K562 (cell line): Measurements from ENCODE around the gene ALDH9A1. TPM values are rescaled to one million over a fixed set of nuclear protein-coding genes. Genes with fewer than 3 reads are reported as not detected.

Source experiments
- ATAC-seq: fragments of 200-7000 bp; cut with Tn5 transposase; 3 replicates; pipeline ENCODE4 v1.9.1; 2020; ENCODE audit warnings: moderate library complexity
- BruUV-seq: library from RNA; stranded (reverse); fragments of 400-500 nt; replicated peaks from 2 replicates; lab custom pipeline; 2021; lab: Mats Ljungman, UMichigan
- CTCF ChIA-PET: fragments of 300-600 bp; formaldehyde crosslinking; extraction: SDS; loops from one replicate; lab custom pipeline; 2021; ENCODE audit warnings: low intra/inter-chr PET ratio; lab: Yijun Ruan, JAX
- POLR2A ChIA-PET: fragments of 300-600, 350-650 bp; sonication (Branson Sonifier 250); formaldehyde crosslinking; extraction: SDS; loops from one replicate; lab custom pipeline; 2021; ENCODE audit warnings: antibody characterized with exemption, inconsistent platforms; lab: Yijun Ruan, JAX
- DNase-seq, 4 experiments: peaks; one replicate each; pipeline versions ENCODE4 v3.0.0 to v3.0.0-alpha.2; 2011 to 2018; ENCODE audit warnings: low spot score in 3 of 4, mixed read lengths in 3 of 4; ENCODE audit errors: extremely low read depth in 1 of 4
- FAIRE-seq: peaks from 2 replicates; lab custom pipeline; 2011; peaks lifted over from hg19 to GRCh38; lab: Jason Lieb, UNC
- H2AFZ ChIP-seq: 2 replicates; pipeline ENCODE4 v1.6.0; 2011; ENCODE audit warnings: low read depth, low read length, control low read depth, inconsistent platforms
- H3K27ac ChIP-seq: fragments of 200-600 bp; 3 replicates; pipeline ENCODE4 v1.8.0; 2011; ENCODE audit warnings: low read depth, mild to moderate bottlenecking, control low read depth, inconsistent platforms, low read length, moderate library complexity, mixed read lengths; ENCODE audit errors: extremely low read depth
- H3K27me3 ChIP-seq, 2 experiments: fragments of 300-600 bp in 1 of 2; 2 replicates in 1 of 2; 3 replicates in 1 of 2; pipeline versions ENCODE4 v1.6.0 to v1.8.0; 2011; ENCODE audit warnings: inconsistent platforms in 2 of 2, low read length in 2 of 2, mild to moderate bottlenecking in 1 of 2, mixed read lengths in 1 of 2, moderate library complexity in 1 of 2; ENCODE audit not compliant: control insufficient read depth in 2 of 2, insufficient read depth in 2 of 2
- H3K36me3 ChIP-seq: fragments of 300-600 bp; 3 replicates; pipeline ENCODE4 v1.8.0; 2011; ENCODE audit warnings: mild to moderate bottlenecking, low read length, inconsistent platforms; ENCODE audit not compliant: control insufficient read depth, insufficient read depth
- H3K4me1 ChIP-seq, 2 experiments: fragments of 200-600 bp in 1 of 2; replicated peaks in 1 of 2; 2 replicates in 1 of 2; 3 replicates in 1 of 2; pipeline versions ENCODE4 v1.5.1 to v1.8.0; 2011; ENCODE audit warnings: inconsistent platforms in 2 of 2, low read length in 2 of 2, mild to moderate bottlenecking in 1 of 2, mixed read lengths in 1 of 2, moderate library complexity in 1 of 2; ENCODE audit not compliant: control insufficient read depth in 2 of 2, insufficient read depth in 2 of 2
- H3K4me2 ChIP-seq: 2 replicates; pipeline ENCODE4 v1.6.1; 2011; ENCODE audit warnings: low read length, control low read depth, inconsistent platforms, mixed read lengths; ENCODE audit not compliant: insufficient read depth
- H3K4me3 ChIP-seq: fragments of 200-600 bp; sonication (generic), shearing (Covaris generic); 2 replicates; pipeline ENCODE4 v1.5.1; 2016; ENCODE audit warnings: control low read depth, inconsistent platforms
- H3K79me2 ChIP-seq: fragments of 200-600 bp; 3 replicates; pipeline ENCODE4 v1.8.0; 2011; ENCODE audit warnings: low read length, inconsistent platforms; ENCODE audit not compliant: control insufficient read depth, insufficient read depth
- H3K9ac ChIP-seq, 2 experiments: 2 replicates each; pipeline versions ENCODE4 v1.6.0 to v1.6.1; 2011; ENCODE audit warnings: low read depth in 2 of 2, low read length in 2 of 2, control low read depth in 1 of 2, inconsistent platforms in 1 of 2, mild to moderate bottlenecking in 1 of 2, mixed read lengths in 1 of 2; ENCODE audit not compliant: insufficient read depth in 1 of 2
- H3K9me1 ChIP-seq: one replicate; pipeline ENCODE4 v1.6.0; 2011; ENCODE audit warnings: inconsistent platforms, mild to moderate bottlenecking, low read length, moderate library complexity; ENCODE audit not compliant: control insufficient read depth, insufficient read depth
- H3K9me3 ChIP-seq: replicated peaks from 2 replicates; pipeline ENCODE4 v1.5.1; 2011; ENCODE audit warnings: low read depth, low read length, inconsistent platforms; ENCODE audit not compliant: control insufficient read depth, insufficient read depth
- H4K20me1 ChIP-seq: replicated peaks from 2 replicates; pipeline ENCODE4 v1.6.1; 2011; ENCODE audit warnings: low read length, inconsistent platforms, mixed read lengths; ENCODE audit not compliant: control insufficient read depth, insufficient read depth
- BCL6 ChIP-seq: fragments of 250-450 bp; sonication (Bioruptor Pico); IDR thresholded peaks from 2 replicates; pipeline ENCODE4 v1.4.0; 2020
- BCOR ChIP-seq: fragments of 450-650 bp; IDR thresholded peaks from 2 replicates; pipeline ENCODE4 v1.6.1; 2016
- MAFG ChIP-seq: fragments of 450-650 bp; conservative IDR thresholded peaks from 2 replicates; pipeline ENCODE4 v1.6.1; 2016; ENCODE audit warnings: missing genetic modification characterization, missing compliant biosample characterization
- WGBS: fragments of 100-300 bp; shearing (Covaris generic); methylation state at CpG from one replicate; pipeline ENCODE4 v1.1.6; 2016; ENCODE audit warnings: low coverage, mixed read lengths; ENCODE audit not compliant: insufficient coverage; ENCODE audit errors: missing lambda C conversion rate; 5-methylcytosine and 5-hydroxymethylcytosine counted together
- in situ Hi-C: fragments of 300-500 bp; cut with MboI; formaldehyde crosslinking; loops from 4 replicates; pipeline ENCODE4 v1.15.0; 2018; ENCODE audit warnings: inconsistent platforms, mixed read lengths
- intact Hi-C: fragments of 100-400 bp; cut with micrococcal nuclease; formaldehyde crosslinking; loops from 2 replicates; pipeline ENCODE4 v1.14.2; 2022
- polyA plus RNA-seq, 8 experiments: library from polyadenylated mRNA; depleted of rRNA in 4 of 8; stranded (reverse) in 5 of 8; unstranded in 3 of 8; fragments of >200 nt; fragmentation: Nextera tagmentation in 2 of 8; fragmentation: Illumina TruSeq in 1 of 8; extraction: Ambion mirVana in 2 of 8; extraction: Trizol in 1 of 8; gene quantifications; 2 replicates each; pipeline versions ENCODE4 v1.2.1 to v1.2.3, GENCODE V29; 2011 to 2014; ENCODE audit warnings: inconsistent platforms in 1 of 8, missing spikeins in 1 of 8
- total RNA-seq, 7 experiments: library from RNA; depleted of rRNA in 6 of 7; stranded (reverse); fragments of >200 nt in 6 of 7; fragmentation: Illumina TruSeq in 2 of 7; extraction: Trizol in 2 of 7; gene quantifications; 2 replicates each; pipeline versions ENCODE4 v1.2.1 to v1.2.3, GENCODE V29; 2011 to 2021; ENCODE audit warnings: low replicate concordance in 1 of 7
- TF ChIP-seq, protein P1 (sequence below): fragments of 200-600 bp; sonication (generic); IDR thresholded peaks from one replicate; pipeline ENCODE4 v1.6.1; 2012; ENCODE audit warnings: mild to moderate bottlenecking, low read depth, low read length, inconsistent platforms

The ALDH9A1 gene
- total and polyA plus RNA-seq, 9 of the 15 experiments (the other 6 are each of a cell fraction or from before 2014, with no cell fraction given) = 26.5 to 54.3 (median 39.2) TPM

DNA sequence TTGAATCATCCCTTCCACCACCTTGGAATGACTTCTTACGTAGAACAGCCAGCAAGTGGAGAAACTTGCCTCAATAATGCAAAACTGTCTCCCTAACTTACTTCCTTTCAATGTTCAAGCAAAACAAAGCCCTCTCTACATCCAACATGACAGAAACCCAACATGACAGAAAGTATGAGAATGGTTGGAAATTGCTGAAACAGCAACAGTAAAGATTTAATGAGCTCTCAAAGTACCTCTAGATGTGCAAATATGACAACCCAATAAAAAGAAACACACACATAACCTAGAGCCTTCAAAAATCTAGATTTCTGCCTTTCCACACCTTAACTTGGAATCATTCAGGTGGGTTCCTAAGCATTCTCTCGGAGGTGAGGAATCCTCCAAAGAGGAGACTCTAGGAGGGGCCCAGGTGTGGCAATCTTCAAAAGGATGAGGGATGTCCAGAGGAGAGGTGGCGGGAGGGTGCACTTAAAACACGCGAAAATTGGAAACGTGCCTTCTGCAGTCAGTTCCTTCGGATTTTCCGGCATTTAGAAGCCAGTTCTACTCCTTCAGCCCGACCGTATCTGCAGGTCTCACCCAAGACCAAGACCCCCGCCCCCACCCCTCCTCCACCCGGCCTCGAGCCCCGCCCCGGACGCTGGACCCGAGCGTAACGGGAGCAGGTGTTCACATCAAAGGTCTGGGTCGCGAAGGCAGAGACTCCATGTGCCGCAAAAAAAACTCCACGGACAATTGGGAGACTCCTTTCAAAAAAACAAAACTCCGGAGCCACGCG, 68.3 kb downstream of the ALDH9A1 start:
- ATAC-seq = peak; percentile 4
- no peak for TF ChIP-seq BCOR
- TF ChIP-seq, protein P1, sequence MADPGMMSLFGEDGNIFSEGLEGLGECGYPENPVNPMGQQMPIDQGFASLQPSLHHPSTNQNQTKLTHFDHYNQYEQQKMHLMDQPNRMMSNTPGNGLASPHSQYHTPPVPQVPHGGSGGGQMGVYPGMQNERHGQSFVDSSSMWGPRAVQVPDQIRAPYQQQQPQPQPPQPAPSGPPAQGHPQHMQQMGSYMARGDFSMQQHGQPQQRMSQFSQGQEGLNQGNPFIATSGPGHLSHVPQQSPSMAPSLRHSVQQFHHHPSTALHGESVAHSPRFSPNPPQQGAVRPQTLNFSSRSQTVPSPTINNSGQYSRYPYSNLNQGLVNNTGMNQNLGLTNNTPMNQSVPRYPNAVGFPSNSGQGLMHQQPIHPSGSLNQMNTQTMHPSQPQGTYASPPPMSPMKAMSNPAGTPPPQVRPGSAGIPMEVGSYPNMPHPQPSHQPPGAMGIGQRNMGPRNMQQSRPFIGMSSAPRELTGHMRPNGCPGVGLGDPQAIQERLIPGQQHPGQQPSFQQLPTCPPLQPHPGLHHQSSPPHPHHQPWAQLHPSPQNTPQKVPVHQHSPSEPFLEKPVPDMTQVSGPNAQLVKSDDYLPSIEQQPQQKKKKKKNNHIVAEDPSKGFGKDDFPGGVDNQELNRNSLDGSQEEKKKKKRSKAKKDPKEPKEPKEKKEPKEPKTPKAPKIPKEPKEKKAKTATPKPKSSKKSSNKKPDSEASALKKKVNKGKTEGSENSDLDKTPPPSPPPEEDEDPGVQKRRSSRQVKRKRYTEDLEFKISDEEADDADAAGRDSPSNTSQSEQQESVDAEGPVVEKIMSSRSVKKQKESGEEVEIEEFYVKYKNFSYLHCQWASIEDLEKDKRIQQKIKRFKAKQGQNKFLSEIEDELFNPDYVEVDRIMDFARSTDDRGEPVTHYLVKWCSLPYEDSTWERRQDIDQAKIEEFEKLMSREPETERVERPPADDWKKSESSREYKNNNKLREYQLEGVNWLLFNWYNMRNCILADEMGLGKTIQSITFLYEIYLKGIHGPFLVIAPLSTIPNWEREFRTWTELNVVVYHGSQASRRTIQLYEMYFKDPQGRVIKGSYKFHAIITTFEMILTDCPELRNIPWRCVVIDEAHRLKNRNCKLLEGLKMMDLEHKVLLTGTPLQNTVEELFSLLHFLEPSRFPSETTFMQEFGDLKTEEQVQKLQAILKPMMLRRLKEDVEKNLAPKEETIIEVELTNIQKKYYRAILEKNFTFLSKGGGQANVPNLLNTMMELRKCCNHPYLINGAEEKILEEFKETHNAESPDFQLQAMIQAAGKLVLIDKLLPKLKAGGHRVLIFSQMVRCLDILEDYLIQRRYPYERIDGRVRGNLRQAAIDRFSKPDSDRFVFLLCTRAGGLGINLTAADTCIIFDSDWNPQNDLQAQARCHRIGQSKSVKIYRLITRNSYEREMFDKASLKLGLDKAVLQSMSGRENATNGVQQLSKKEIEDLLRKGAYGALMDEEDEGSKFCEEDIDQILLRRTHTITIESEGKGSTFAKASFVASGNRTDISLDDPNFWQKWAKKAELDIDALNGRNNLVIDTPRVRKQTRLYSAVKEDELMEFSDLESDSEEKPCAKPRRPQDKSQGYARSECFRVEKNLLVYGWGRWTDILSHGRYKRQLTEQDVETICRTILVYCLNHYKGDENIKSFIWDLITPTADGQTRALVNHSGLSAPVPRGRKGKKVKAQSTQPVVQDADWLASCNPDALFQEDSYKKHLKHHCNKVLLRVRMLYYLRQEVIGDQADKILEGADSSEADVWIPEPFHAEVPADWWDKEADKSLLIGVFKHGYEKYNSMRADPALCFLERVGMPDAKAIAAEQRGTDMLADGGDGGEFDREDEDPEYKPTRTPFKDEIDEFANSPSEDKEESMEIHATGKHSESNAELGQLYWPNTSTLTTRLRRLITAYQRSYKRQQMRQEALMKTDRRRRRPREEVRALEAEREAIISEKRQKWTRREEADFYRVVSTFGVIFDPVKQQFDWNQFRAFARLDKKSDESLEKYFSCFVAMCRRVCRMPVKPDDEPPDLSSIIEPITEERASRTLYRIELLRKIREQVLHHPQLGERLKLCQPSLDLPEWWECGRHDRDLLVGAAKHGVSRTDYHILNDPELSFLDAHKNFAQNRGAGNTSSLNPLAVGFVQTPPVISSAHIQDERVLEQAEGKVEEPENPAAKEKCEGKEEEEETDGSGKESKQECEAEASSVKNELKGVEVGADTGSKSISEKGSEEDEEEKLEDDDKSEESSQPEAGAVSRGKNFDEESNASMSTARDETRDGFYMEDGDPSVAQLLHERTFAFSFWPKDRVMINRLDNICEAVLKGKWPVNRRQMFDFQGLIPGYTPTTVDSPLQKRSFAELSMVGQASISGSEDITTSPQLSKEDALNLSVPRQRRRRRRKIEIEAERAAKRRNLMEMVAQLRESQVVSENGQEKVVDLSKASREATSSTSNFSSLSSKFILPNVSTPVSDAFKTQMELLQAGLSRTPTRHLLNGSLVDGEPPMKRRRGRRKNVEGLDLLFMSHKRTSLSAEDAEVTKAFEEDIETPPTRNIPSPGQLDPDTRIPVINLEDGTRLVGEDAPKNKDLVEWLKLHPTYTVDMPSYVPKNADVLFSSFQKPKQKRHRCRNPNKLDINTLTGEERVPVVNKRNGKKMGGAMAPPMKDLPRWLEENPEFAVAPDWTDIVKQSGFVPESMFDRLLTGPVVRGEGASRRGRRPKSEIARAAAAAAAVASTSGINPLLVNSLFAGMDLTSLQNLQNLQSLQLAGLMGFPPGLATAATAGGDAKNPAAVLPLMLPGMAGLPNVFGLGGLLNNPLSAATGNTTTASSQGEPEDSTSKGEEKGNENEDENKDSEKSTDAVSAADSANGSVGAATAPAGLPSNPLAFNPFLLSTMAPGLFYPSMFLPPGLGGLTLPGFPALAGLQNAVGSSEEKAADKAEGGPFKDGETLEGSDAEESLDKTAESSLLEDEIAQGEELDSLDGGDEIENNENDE = no peak
- TF ChIP-seq BCL6 = no peak
- TF ChIP-seq MAFG (tag) = peak; percentile 52

More for the DNA sequence above, 68.3 kb downstream of the ALDH9A1 start:
- Histone ChIP-seq H3K36me3 (no peaks in the 10 kb centered on the region; the same call in 2 of the 3 replicates), H3K4me3 (peak overlapping the region; percentile 74), H3K9ac (peak overlapping the region; percentile 92 to 95), H3K27ac (peak overlapping the region; percentile 98), H2AFZ (peak overlapping the region; percentile 100), H4K20me1 (no peaks in the 10 kb centered on the region), H3K9me3 (no peaks in the 10 kb centered on the region), H3K4me2 (peak overlapping the region; percentile 97), H3K4me1 (peaks cover 13 to 35% of the 10 kb centered on the region in 2 experiments; a peak in 4 of 5 replicates), H3K9me1 (no peaks in the 10 kb centered on the region), H3K79me2 (peaks cover 26% of the 10 kb centered on the region; the same call in 2 of the 3 replicates), H3K27me3 (no peaks in the 10 kb centered on the region)
- TSS peak; percentile 82 for BruUV-seq
- intact Hi-C loops (loop anchor here (1.0 to 2.0 kb wide), 2 partner anchors 29 to 68 kb away; partner anchors contain the start of gene ALDH9A1), in situ Hi-C loops (no loop called here)
- ChIA-PET POLR2A (interaction anchor here (0.6 to 2.3 kb wide), 4 partner anchors 18 to 188 kb away, joined by 3 to 9 read pairs (median 5); partner anchors contain the start of gene TMCO1), CTCF (interaction anchor here (1.1 kb wide), 1 partner anchor 68 kb away, joined by 4 read pairs; the partner anchor contains the start of gene ALDH9A1)
- no peak for FAIRE-seq
- DNase-seq = peak in 1 of 4 experiments; percentile 54
- 13% methylated on average over 13 of the region's 26 CpGs for WGBS
